ENCODE measurements around the gene MYO5C. TPM values are rescaled to one million over a fixed set of nuclear protein-coding genes. Genes with fewer than 3 reads are reported as not detected.
A peak's percentile ranks its signal among the peaks of the same experiment; 100 is the strongest.

The MYO5C gene
- polyA plus RNA-seq, 2 donors: 4.9 to 5.4 TPM

GRCh38 chr15:52262364-52262763 lies 33.2 kb downstream of the MYO5C start:
- 58 to 61% methylated on average over 5 of the region's 5 CpGs for WGBS, 2 donors
- peaks cover 0 to 6% of the 10 kb centered on the region in 2 donors for H3K4me1 ChIP-seq (ENCODE audit: control insufficient read depth in 2 of 2, insufficient read depth in 2 of 2, low read length in 1 of 2)
- H3K36me3 ChIP-seq (ENCODE audit: control insufficient read depth in 2 of 2, insufficient read depth in 2 of 2, low read length in 1 of 2): peaks cover 3 to 22% of the 10 kb centered on the region in 2 donors
- no peaks in the 10 kb centered on the region for H3K27me3 ChIP-seq (ENCODE audit: control insufficient read depth in 1 of 2, insufficient read depth in 2 of 2, low read length in 2 of 2)
- H3K4me3 ChIP-seq (ENCODE audit: low read depth in 1 of 2, low read length in 2 of 2): no peak overlapping the region
- no peaks in the 10 kb centered on the region for H3K9me3 ChIP-seq (ENCODE audit: control insufficient read depth in 2 of 2, insufficient read depth in 1 of 2, low read depth in 1 of 2, low read length in 1 of 2)
- H3K27ac ChIP-seq (ENCODE audit: low read depth in 2 of 2, low read length in 1 of 2): peak overlapping the region; percentile 40 to 65

DNA sequence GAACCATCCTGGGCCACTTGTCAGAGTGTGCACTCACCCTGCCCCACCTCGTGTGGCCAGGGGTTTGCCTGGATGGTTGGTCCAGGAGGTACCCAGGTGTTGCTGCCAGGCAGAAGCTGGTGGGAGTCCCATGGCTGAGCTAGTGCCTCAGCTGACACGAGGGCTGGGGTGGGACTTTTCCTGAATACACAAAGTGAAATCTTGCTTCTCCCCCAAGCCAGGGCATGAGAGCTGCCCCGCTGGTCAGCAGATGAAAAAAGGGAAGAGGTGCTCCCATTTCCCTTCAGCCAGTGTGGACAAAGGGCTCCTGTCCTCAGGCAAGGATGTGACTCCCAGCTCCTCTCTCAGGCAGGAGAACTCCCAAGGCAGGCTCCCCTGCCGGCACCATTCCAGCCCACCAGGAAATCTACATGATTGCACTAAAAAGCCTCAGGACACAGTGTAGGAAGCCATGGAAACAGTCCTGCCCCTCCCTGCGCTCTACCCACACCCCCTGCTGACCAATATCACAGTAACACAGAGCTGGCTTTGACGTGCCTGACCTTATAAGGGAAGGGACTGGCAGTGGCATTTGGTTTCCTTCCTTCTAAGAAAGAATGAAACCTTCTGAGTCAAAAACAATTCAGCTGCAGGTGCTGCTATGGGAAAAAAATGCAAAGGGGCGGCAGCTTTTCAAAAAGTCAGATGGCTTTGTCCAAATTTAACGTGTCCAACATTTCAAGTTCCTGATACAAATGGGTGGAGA lies 33.9 kb downstream of the MYO5C start:
- peaks cover 3 to 19% of the 10 kb centered on the region in 2 donors for H3K36me3 ChIP-seq (ENCODE audit: control insufficient read depth in 2 of 2, insufficient read depth in 2 of 2, low read length in 1 of 2)
- WGBS, 2 donors: 28 to 32% methylated on average over 8 of the region's 8 CpGs
- peak overlapping the region; percentile 45 to 48 for H3K27ac ChIP-seq (ENCODE audit: low read depth in 2 of 2, low read length in 1 of 2)

DNA sequence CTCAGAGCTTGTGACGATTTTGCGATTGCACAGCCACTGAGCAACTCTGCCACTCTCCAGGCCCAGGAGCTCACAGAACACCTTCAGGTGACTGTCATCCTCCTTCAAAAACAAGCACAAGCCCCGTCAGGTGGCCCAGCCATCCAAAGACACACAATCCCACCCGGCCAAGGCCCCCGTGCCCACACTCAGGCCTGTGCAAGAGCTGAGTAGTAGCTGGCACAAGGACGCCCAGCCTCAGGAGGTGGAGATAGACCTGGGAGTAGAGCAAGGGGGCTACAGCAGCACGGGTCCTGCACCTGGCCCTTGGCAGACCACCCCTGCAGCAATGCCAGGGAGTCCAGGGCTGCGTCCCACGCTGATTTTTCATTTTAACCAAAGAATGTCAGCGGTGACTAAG lies 34.6 kb downstream of the MYO5C start:
- no peaks in the 10 kb centered on the region for H3K9me3 ChIP-seq (ENCODE audit: control insufficient read depth in 2 of 2, insufficient read depth in 1 of 2, low read depth in 1 of 2, low read length in 1 of 2)
- H3K27me3 ChIP-seq (ENCODE audit: control insufficient read depth in 1 of 2, insufficient read depth in 2 of 2, low read length in 2 of 2): no peaks in the 10 kb centered on the region
- 94 to 95% methylated on average over 10 of the region's 10 CpGs for WGBS, 2 donors
- H3K36me3 ChIP-seq (ENCODE audit: control insufficient read depth in 2 of 2, insufficient read depth in 2 of 2, low read length in 1 of 2): peaks cover 3 to 16% of the 10 kb centered on the region in 2 donors
- H3K4me3 ChIP-seq (ENCODE audit: low read depth in 1 of 2, low read length in 2 of 2): no peak overlapping the region
- peaks cover 0 to 6% of the 10 kb centered on the region in 2 donors for H3K4me1 ChIP-seq (ENCODE audit: control insufficient read depth in 2 of 2, insufficient read depth in 2 of 2, low read length in 1 of 2)
- H3K27ac ChIP-seq (ENCODE audit: low read depth in 2 of 2, low read length in 1 of 2): peak overlapping the region; percentile 45 to 48

More for the DNA sequence above, 33.9 kb downstream of the MYO5C start:
- Histone ChIP-seq H3K27me3 (ENCODE audit: control insufficient read depth in 1 of 2, insufficient read depth in 2 of 2, low read length in 2 of 2) (no peaks in the 10 kb centered on the region), H3K4me1 (ENCODE audit: control insufficient read depth in 2 of 2, insufficient read depth in 2 of 2, low read length in 1 of 2) (peaks cover 0 to 6% of the 10 kb centered on the region in 2 donors), H3K4me3 (ENCODE audit: low read depth in 1 of 2, low read length in 2 of 2) (no peak overlapping the region), H3K9me3 (ENCODE audit: control insufficient read depth in 2 of 2, insufficient read depth in 1 of 2, low read depth in 1 of 2, low read length in 1 of 2) (no peaks in the 10 kb centered on the region)

DNA sequence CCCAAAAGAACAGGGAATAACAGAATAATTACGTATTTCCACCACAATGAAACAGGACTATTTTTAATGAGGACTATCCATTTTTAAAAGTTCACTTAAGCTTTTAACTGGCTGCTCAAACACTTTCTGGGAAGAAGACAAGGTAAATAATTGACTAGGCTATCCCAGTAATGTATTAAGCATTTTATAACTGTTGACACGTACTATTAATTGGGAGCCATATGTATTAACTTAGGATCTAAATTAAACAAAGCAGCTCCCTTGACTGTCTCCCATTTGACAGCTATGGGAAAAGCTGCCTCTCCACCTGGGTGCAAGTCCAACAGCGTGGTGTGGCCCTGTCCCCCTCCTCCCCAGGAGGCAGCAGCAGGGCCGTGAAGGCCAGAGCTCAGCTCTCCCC lies 36.1 kb downstream of the MYO5C start:
- peaks cover 3 to 18% of the 10 kb centered on the region in 2 donors for H3K36me3 ChIP-seq (ENCODE audit: control insufficient read depth in 2 of 2, insufficient read depth in 2 of 2, low read length in 1 of 2)

DNA sequence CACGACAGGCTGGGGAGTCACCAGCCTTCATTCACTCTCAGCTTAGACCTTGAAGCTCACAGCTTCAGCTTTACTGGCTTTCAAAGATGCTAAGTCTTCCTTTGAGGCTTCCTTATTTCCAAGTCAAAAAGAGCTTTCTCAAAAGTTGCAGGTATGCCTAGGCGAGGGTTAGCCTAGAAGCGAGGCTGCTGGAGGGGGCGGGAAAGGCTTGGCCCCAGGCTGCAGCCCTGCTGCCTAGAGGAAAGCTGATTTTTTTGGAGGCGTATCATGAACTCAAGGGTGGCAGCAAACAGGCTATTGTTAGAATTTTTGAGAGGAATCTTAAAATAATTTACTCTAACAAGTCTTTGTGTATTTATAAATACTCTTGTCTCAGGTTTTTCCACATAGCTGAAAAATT lies 37.1 kb downstream of the MYO5C start:
- H3K27me3 ChIP-seq (ENCODE audit: control insufficient read depth in 1 of 2, insufficient read depth in 2 of 2, low read length in 2 of 2): no peaks in the 10 kb centered on the region
- no peaks in the 10 kb centered on the region for H3K9me3 ChIP-seq (ENCODE audit: control insufficient read depth in 2 of 2, insufficient read depth in 1 of 2, low read depth in 1 of 2, low read length in 1 of 2)
- no peak overlapping the region for H3K27ac ChIP-seq (ENCODE audit: low read depth in 2 of 2, low read length in 1 of 2)
- peaks cover 3 to 20% of the 10 kb centered on the region in 2 donors for H3K36me3 ChIP-seq (ENCODE audit: control insufficient read depth in 2 of 2, insufficient read depth in 2 of 2, low read length in 1 of 2)
- H3K4me3 ChIP-seq (ENCODE audit: low read depth in 1 of 2, low read length in 2 of 2): no peak overlapping the region
- WGBS, 2 donors: 91 to 93% methylated on average over 5 of the region's 5 CpGs
- H3K4me1 ChIP-seq (ENCODE audit: control insufficient read depth in 2 of 2, insufficient read depth in 2 of 2, low read length in 1 of 2): peaks cover 0 to 6% of the 10 kb centered on the region in 2 donors

More for the DNA sequence above, 36.1 kb downstream of the MYO5C start:
- peaks cover 0 to 6% of the 10 kb centered on the region in 2 donors for H3K4me1 ChIP-seq (ENCODE audit: control insufficient read depth in 2 of 2, insufficient read depth in 2 of 2, low read length in 1 of 2)
- no peaks in the 10 kb centered on the region for H3K27me3 ChIP-seq (ENCODE audit: control insufficient read depth in 1 of 2, insufficient read depth in 2 of 2, low read length in 2 of 2)
- WGBS, 2 donors: 71 to 95% methylated on average over 4 of the region's 4 CpGs
- no peak overlapping the region for H3K27ac ChIP-seq (ENCODE audit: low read depth in 2 of 2, low read length in 1 of 2)
- no peaks in the 10 kb centered on the region for H3K9me3 ChIP-seq (ENCODE audit: control insufficient read depth in 2 of 2, insufficient read depth in 1 of 2, low read depth in 1 of 2, low read length in 1 of 2)
- H3K4me3 ChIP-seq (ENCODE audit: low read depth in 1 of 2, low read length in 2 of 2): no peak overlapping the region

- Histone ChIP-seq H3K36me3 (ENCODE audit: control insufficient read depth in 2 of 2, insufficient read depth in 2 of 2, low read length in 1 of 2) (peaks cover 3 to 18% of the 10 kb centered on the region in 2 donors), H3K27me3 (ENCODE audit: control insufficient read depth in 1 of 2, insufficient read depth in 2 of 2, low read length in 2 of 2) (no peaks in the 10 kb centered on the region), H3K4me1 (ENCODE audit: control insufficient read depth in 2 of 2, insufficient read depth in 2 of 2, low read length in 1 of 2) (peaks cover 2 to 6% of the 10 kb centered on the region in 2 donors), H3K27ac (ENCODE audit: low read depth in 2 of 2, low read length in 1 of 2) (no peak overlapping the region), H3K4me3 (ENCODE audit: low read depth in 1 of 2, low read length in 2 of 2) (no peak overlapping the region), H3K9me3 (ENCODE audit: control insufficient read depth in 2 of 2, insufficient read depth in 1 of 2, low read depth in 1 of 2, low read length in 1 of 2) (no peaks in the 10 kb centered on the region)
- 72 to 73% methylated on average over 5 of the region's 5 CpGs for WGBS, 2 donors
Observed at GRCh38 chr15:52257734-52258062, 37.9 kb downstream of the MYO5C start.

- Histone ChIP-seq H3K36me3 (ENCODE audit: control insufficient read depth in 2 of 2, insufficient read depth in 2 of 2, low read length in 1 of 2) (peaks cover 3 to 16% of the 10 kb centered on the region in 2 donors), H3K27me3 (ENCODE audit: control insufficient read depth in 1 of 2, insufficient read depth in 2 of 2, low read length in 2 of 2) (no peaks in the 10 kb centered on the region), H3K27ac (ENCODE audit: low read depth in 2 of 2, low read length in 1 of 2) (no peak overlapping the region), H3K4me1 (ENCODE audit: control insufficient read depth in 2 of 2, insufficient read depth in 2 of 2, low read length in 1 of 2) (peaks cover 2 to 3% of the 10 kb centered on the region in 2 donors), H3K4me3 (ENCODE audit: low read depth in 1 of 2, low read length in 2 of 2) (no peak overlapping the region), H3K9me3 (ENCODE audit: control insufficient read depth in 2 of 2, insufficient read depth in 1 of 2, low read depth in 1 of 2, low read length in 1 of 2) (no peaks in the 10 kb centered on the region)
- 79% methylated on average over 10 of the region's 10 CpGs for WGBS, 2 donors
Observed at GRCh38 chr15:52256930-52257733, 38.5 kb downstream of the MYO5C start.

DNA sequence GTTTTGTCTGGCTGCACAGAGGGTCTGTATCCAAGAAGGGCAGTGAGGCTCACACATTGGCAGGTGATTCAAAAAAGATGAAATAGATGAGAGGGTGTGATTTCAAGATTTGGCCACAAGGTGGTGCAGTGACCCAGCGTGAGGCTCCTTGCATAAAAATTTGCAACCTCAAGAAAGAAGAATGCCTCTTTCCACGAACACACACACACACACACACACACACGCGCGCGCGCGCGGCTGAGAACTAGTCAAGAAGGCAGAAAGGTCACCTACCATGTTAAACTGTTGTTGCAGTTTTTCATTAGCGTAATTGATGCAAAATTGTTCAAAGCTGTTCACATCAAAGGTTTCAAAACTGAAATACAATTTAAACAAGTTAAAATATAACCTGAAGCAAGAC lies 39.2 kb downstream of the MYO5C start:
- no peaks in the 10 kb centered on the region for H3K9me3 ChIP-seq (ENCODE audit: control insufficient read depth in 2 of 2, insufficient read depth in 1 of 2, low read depth in 1 of 2, low read length in 1 of 2)
- H3K4me1 ChIP-seq (ENCODE audit: control insufficient read depth in 2 of 2, insufficient read depth in 2 of 2, low read length in 1 of 2): peaks cover 2 to 3% of the 10 kb centered on the region in 2 donors
- H3K36me3 ChIP-seq (ENCODE audit: control insufficient read depth in 2 of 2, insufficient read depth in 2 of 2, low read length in 1 of 2): peaks cover 3 to 16% of the 10 kb centered on the region in 2 donors
- 4 to 7% methylated on average over 10 of the region's 10 CpGs for WGBS, 2 donors
- no peak overlapping the region for H3K4me3 ChIP-seq (ENCODE audit: low read depth in 1 of 2, low read length in 2 of 2)
- H3K27me3 ChIP-seq (ENCODE audit: control insufficient read depth in 1 of 2, insufficient read depth in 2 of 2, low read length in 2 of 2): no peaks in the 10 kb centered on the region
- no peak overlapping the region for H3K27ac ChIP-seq (ENCODE audit: low read depth in 2 of 2, low read length in 1 of 2)

GRCh38 chr15:52255935-52256334 lies 39.7 kb downstream of the MYO5C start:
- WGBS, 2 donors: 62 to 64% methylated on average over 6 of the region's 6 CpGs
- H3K9me3 ChIP-seq (ENCODE audit: control insufficient read depth in 2 of 2, insufficient read depth in 1 of 2, low read depth in 1 of 2, low read length in 1 of 2): no peaks in the 10 kb centered on the region
- no peaks in the 10 kb centered on the region for H3K27me3 ChIP-seq (ENCODE audit: control insufficient read depth in 1 of 2, insufficient read depth in 2 of 2, low read length in 2 of 2)
- H3K27ac ChIP-seq (ENCODE audit: low read depth in 2 of 2, low read length in 1 of 2): no peak overlapping the region
- H3K4me1 ChIP-seq (ENCODE audit: control insufficient read depth in 2 of 2, insufficient read depth in 2 of 2, low read length in 1 of 2): peaks cover 2 to 3% of the 10 kb centered on the region in 2 donors
- peaks cover 3 to 12% of the 10 kb centered on the region in 2 donors for H3K36me3 ChIP-seq (ENCODE audit: control insufficient read depth in 2 of 2, insufficient read depth in 2 of 2, low read length in 1 of 2)
- H3K4me3 ChIP-seq (ENCODE audit: low read depth in 1 of 2, low read length in 2 of 2): no peak overlapping the region

All from esophagus (tissue), 2 donors.